ENCODE results near the gene ATP7A. TPM values are rescaled to one million over a fixed set of nuclear protein-coding genes. Genes with fewer than 3 reads are reported as not detected.

The ATP7A gene
- polyA plus RNA-seq, 1 of the 3 experiments (the other 2 are of a cell fraction) = 1.7 TPM

GRCh38 chrX:78092296-78092695 is 181.8 kb downstream of the ATP7A start:
- H3F3A ChIP-seq (replicated peaks; ENCODE audit: insufficient read depth) = no peaks in the 10 kb centered on the region
- no peak overlapping the region for H3K27ac ChIP-seq (ENCODE audit: low read depth in 2 of 2, low read length in 1 of 2)
- H3K4me2 ChIP-seq = no peak overlapping the region
- no peaks in the 10 kb centered on the region for H3K36me3 ChIP-seq (replicated peaks in 1 of 2; ENCODE audit: control insufficient read depth in 1 of 2, insufficient read depth in 2 of 2, low read length in 1 of 2)
- POLR2A ChIA-PET = no interaction called here
- H3K9me2 ChIP-seq = no peaks in the 10 kb centered on the region
- no peaks in the 10 kb centered on the region for H3K9me3 ChIP-seq
- WGBS (ENCODE audit: low lambda C conversion rate) = 29% methylated on average over 2 of the region's 2 CpGs
- H3K27me3 ChIP-seq (ENCODE audit: insufficient read depth) = no peaks in the 10 kb centered on the region
- no peak overlapping the region for H3K9ac ChIP-seq
- no peak for DNase-seq
- no peak overlapping the region for H3K4me3 ChIP-seq (ENCODE audit: low read depth in 2 of 2, low read length in 1 of 2)
- H3K79me2 ChIP-seq (ENCODE audit: insufficient read depth) = no peaks in the 10 kb centered on the region
- no peaks in the 10 kb centered on the region; a peak in 1 of 4 replicates for H3K4me1 ChIP-seq (ENCODE audit: control insufficient read depth in 1 of 2, insufficient read depth in 2 of 2, low read depth in 1 of 2, low read length in 1 of 2)
- H2AFZ ChIP-seq (ENCODE audit: low read depth) = no peak overlapping the region
- H4K20me1 ChIP-seq (ENCODE audit: insufficient read depth) = no peaks in the 10 kb centered on the region
- CTCF ChIA-PET = interaction anchor here (0.6 kb wide), 1 partner anchor 63 kb away, joined by 3 read pairs; no protein-coding TSS in a partner anchor
- no peak for TF ChIP-seq SIN3A (IDR thresholded peaks at IDR 0.05; ENCODE audit: borderline replicate concordance, low read depth, low read length)
- no peak for TF ChIP-seq YY1 (IDR thresholded peaks at IDR 0.05; ENCODE audit: low read depth)
- peak; percentile 56 for TF ChIP-seq CTCF (IDR thresholded peaks at IDR 0.05)
- TF ChIP-seq RAD21 (IDR thresholded peaks at IDR 0.05; ENCODE audit: low read length) = peak; percentile 62
- TF ChIP-seq ELF1 (IDR thresholded peaks at IDR 0.05) = no peak
- peak; percentile 37 for TF ChIP-seq SMC3 (IDR thresholded peaks at IDR 0.05; ENCODE audit: low read depth, low read length)

GRCh38 chrX:78098108-78098507 is 187.6 kb downstream of the ATP7A start:
- ChIA-PET CTCF (no interaction called here), POLR2A (no interaction called here)
- H3K9me3 ChIP-seq = no peaks in the 10 kb centered on the region

More at GRCh38 chrX:78098108-78098507, 187.6 kb downstream of the ATP7A start:
- H4K20me1 ChIP-seq (ENCODE audit: insufficient read depth) = no peaks in the 10 kb centered on the region
- H3K79me2 ChIP-seq (ENCODE audit: insufficient read depth) = no peaks in the 10 kb centered on the region
- H3F3A ChIP-seq (replicated peaks; ENCODE audit: insufficient read depth) = no peaks in the 10 kb centered on the region
- no peak overlapping the region for H3K27ac ChIP-seq (ENCODE audit: low read depth in 2 of 2, low read length in 1 of 2)
- no peak overlapping the region for H3K9ac ChIP-seq
- H3K4me2 ChIP-seq = no peak overlapping the region
- H3K36me3 ChIP-seq (replicated peaks in 1 of 2; ENCODE audit: control insufficient read depth in 1 of 2, insufficient read depth in 2 of 2, low read length in 1 of 2) = no peaks in the 10 kb centered on the region
- H3K27me3 ChIP-seq (ENCODE audit: insufficient read depth) = no peaks in the 10 kb centered on the region
- no peak overlapping the region for H2AFZ ChIP-seq (ENCODE audit: low read depth)
- DNase-seq = no peak
- H3K4me3 ChIP-seq (ENCODE audit: low read depth in 2 of 2, low read length in 1 of 2) = no peak overlapping the region
- H3K9me2 ChIP-seq = no peaks in the 10 kb centered on the region
- H3K4me1 ChIP-seq (ENCODE audit: control insufficient read depth in 1 of 2, insufficient read depth in 2 of 2, low read depth in 1 of 2, low read length in 1 of 2) = no peaks in the 10 kb centered on the region; a peak in 1 of 4 replicates
- TF ChIP-seq FOXJ3 (CRISPR knock-in tag; IDR thresholded peaks at IDR 0.05) (no peak), NRF1 (IDR thresholded peaks at IDR 0.05; ENCODE audit: low read depth, low read length) (no peak), RCOR1 (IDR thresholded peaks at IDR 0.05; ENCODE audit: low read length) (no peak)

Small RNA genes lying within 50 kb of the gene (small RNA-seq; reads per million reads assigned to genes)
- 0 reads per million in 7 experiments for gene RN7SL460P

Other genes with a start within 250 kb of the ATP7A start
- gene ATRX, start 124.5 kb upstream of the ATP7A start, polyA plus RNA-seq (2012; rRNA removed) = 27.6 and 40.0 TPM in 2 replicates
- 24.1 and 33.4 TPM in 2 replicates for gene MAGT1, start 15.3 kb upstream of the ATP7A start, polyA plus RNA-seq (2012; rRNA removed)
- 1,029 and 1,399 TPM in 2 replicates for gene COX7B, start 11.2 kb upstream of the ATP7A start, polyA plus RNA-seq (2012; rRNA removed)
- not detected in 2 replicates for gene PGAM4, start 58.9 kb downstream of the ATP7A start, polyA plus RNA-seq (2012; rRNA removed)
- 260 and 405 TPM in 2 replicates for gene PGK1, start 193.6 kb downstream of the ATP7A start, polyA plus RNA-seq (2012; rRNA removed)
- gene TAF9B, start 229.0 kb downstream of the ATP7A start, polyA plus RNA-seq (2012; rRNA removed) = 11.6 and 12.5 TPM in 2 replicates